Activated T-helper 2 cell treated with anti-CD3 and anti-CD28 coated beads, Interferon-gamma antibody, Interleukin-2, Interleukin-4, amounts not matched to agents 10 μg/mL and 5 μg/mL and 100 μg/mL, durations not matched to agents 14 hours and 24 hours and 36 hours (primary cell): ENCODE data around the gene CCNL2. TPM values are rescaled to one million over a fixed set of nuclear protein-coding genes. Genes with fewer than 3 reads are reported as not detected.
"Not testable (repeated sequence)": the region's sequence is repeated elsewhere in the genome, so short reads cannot be mapped to it uniquely, and the experiment has no call there.

ENCODE experiments used
- DNase-seq: peaks from one replicate; pipeline ENCODE4 v3.0.0; 2021; ENCODE audit warnings: low spot score
- H3K27ac Mint-ChIP-seq: one replicate; pipeline ENCODE4 v1.8.0; 2021; ENCODE audit warnings: mixed read lengths
- H3K27me3 Mint-ChIP-seq: one replicate; pipeline ENCODE4 v1.8.0; 2021; ENCODE audit warnings: low read depth, mixed read lengths
- H3K36me3 Mint-ChIP-seq: one replicate; pipeline ENCODE4 v1.8.0; 2021; ENCODE audit warnings: low read depth, mixed read lengths
- H3K4me1 Mint-ChIP-seq: one replicate; pipeline ENCODE4 v1.8.0; 2021; ENCODE audit warnings: low read depth, mixed read lengths
- H3K4me3 Mint-ChIP-seq: one replicate; pipeline ENCODE4 v1.8.0; 2021; ENCODE audit warnings: low read depth, mild to moderate bottlenecking, moderate library complexity, mixed read lengths
- H3K9me3 Mint-ChIP-seq: one replicate; pipeline ENCODE4 v1.8.0; 2021; ENCODE audit warnings: mixed read lengths
- intact Hi-C: fragments of 100-400 bp; cut with micrococcal nuclease; formaldehyde crosslinking; loops from one replicate; pipeline ENCODE4 v1.15.1; 2023
- total RNA-seq: library from RNA; stranded (reverse); gene quantifications from 2 replicates; pipeline ENCODE4 v1.2.3, GENCODE V29; 2022

The CCNL2 gene
- total RNA-seq, 1 donor from 2014 or later: 123 TPM

DNA sequence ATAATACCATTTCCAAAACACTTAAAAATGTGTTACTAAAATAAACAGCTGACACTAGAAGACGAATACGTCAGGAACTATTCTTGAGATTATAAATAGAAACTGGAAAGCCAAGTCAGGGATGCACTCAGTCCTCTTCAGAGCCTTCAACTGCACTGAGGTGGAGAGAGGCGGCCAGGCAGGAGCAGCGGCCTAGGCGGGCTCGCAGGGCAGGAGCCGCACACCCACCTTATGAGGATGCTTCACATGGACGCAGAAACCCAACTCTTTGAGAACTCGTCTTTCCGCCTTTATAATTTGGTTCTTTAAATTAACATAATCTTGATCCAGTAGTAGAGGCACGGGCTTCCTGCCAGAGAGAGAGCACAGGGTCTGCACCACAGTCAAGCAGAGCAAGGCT, 4.0 kb downstream of the CCNL2 start:
- peaks cover 77% of the 10 kb centered on the region for H3K36me3 Mint-ChIP-seq

GRCh38 chr1:1394116-1394515, 5.0 kb downstream of the CCNL2 start:
- H3K27me3 Mint-ChIP-seq: no peaks in the 10 kb centered on the region
- intact Hi-C loops: no loop called here
- DNase-seq: no peak
- no peaks in the 10 kb centered on the region for H3K9me3 Mint-ChIP-seq
- H3K27ac Mint-ChIP-seq: no peak overlapping the region
- peaks cover 79% of the 10 kb centered on the region for H3K36me3 Mint-ChIP-seq
- peaks cover 11% of the 10 kb centered on the region for H3K4me1 Mint-ChIP-seq
- H3K4me3 Mint-ChIP-seq: no peak overlapping the region

More for the DNA sequence above, 4.0 kb downstream of the CCNL2 start:
- Mint-ChIP-seq H3K4me1 (peaks cover 13% of the 10 kb centered on the region), H3K4me3 (no peak overlapping the region), H3K9me3 (no peaks in the 10 kb centered on the region), H3K27ac (no peak overlapping the region), H3K27me3 (no peaks in the 10 kb centered on the region)
- DNase-seq: no peak
- intact Hi-C loops: no loop called here

DNA sequence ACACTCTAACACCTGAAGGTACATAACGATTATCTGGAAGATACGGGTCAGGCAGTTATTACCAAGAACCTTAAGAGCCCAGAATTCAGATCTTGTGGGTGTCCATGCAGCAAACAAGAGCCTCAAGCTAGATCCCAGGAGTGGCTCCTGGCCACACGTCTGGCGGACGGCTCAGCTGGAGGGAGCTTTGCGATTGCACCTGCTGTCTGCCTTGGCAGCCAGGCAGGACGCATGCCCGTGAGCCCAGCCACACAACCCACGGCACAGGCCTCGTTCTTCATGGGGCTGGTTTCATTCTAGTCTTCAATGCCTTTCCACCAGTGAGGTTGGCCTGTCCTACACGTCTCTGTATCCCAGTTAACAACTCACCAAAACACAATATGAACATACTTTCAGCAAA, 5.7 kb downstream of the CCNL2 start:
- no peak overlapping the region for H3K27ac Mint-ChIP-seq
- peaks cover 85% of the 10 kb centered on the region for H3K36me3 Mint-ChIP-seq
- no peaks in the 10 kb centered on the region for H3K9me3 Mint-ChIP-seq
- peaks cover 11% of the 10 kb centered on the region for H3K4me1 Mint-ChIP-seq
- DNase-seq: no peak
- no peaks in the 10 kb centered on the region for H3K27me3 Mint-ChIP-seq
- intact Hi-C loops: no loop called here
- no peak overlapping the region for H3K4me3 Mint-ChIP-seq

- Mint-ChIP-seq H3K4me3 (no peak overlapping the region), H3K36me3 (peaks cover 85% of the 10 kb centered on the region), H3K9me3 (no peaks in the 10 kb centered on the region), H3K4me1 (peaks cover 8% of the 10 kb centered on the region), H3K27me3 (no peaks in the 10 kb centered on the region), H3K27ac (no peak overlapping the region)
- intact Hi-C loops: no loop called here
- no peak for DNase-seq
Observed at GRCh38 chr1:1393014-1393413, 6.1 kb downstream of the CCNL2 start.

DNA sequence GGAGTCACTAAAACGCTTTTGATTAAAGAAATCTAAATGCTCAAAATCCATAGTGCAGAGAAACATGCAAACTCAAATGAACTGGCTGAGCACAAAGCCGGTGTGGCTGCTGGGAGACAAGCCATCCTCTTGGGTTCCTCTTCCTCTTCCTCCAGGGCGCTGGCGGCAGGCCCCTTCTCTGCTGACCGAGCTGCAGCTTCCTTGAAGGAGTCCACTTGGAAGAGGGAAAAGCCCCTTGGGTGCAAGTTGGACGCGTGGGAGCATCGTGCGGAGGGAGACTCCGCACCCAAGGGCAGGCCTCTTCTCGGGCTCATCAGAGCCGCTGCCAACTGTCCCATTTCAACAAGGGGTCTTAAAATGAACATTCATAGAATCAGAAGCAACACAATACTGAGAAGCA, 7.9 kb downstream of the CCNL2 start:
- Mint-ChIP-seq H3K4me1 (peaks cover 4% of the 10 kb centered on the region), H3K27ac (no peak overlapping the region), H3K27me3 (no peaks in the 10 kb centered on the region), H3K9me3 (no peaks in the 10 kb centered on the region), H3K4me3 (no peak overlapping the region), H3K36me3 (peaks cover 93% of the 10 kb centered on the region)
- intact Hi-C loops: no loop called here
- no peak for DNase-seq

DNA sequence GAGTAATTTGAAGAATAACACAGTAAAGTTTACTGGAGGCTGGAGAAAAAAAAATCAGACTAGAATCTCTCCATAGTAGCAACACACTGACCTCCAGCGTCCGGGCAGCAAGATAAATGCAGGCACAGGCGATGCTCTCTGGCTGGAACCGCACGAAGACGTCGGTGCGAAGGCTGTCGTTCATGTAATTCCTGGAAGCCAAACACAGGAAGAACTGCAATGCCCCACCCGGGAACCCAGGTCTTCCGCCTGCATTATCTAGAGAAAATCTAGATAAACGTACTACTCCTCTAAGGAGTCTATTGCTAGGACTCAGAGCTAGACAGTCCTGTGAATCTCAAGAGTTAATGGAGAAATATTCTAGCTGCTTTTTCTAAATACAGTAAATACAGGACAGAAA, 8.5 kb downstream of the CCNL2 start:
- H3K4me3 Mint-ChIP-seq: no peak overlapping the region
- H3K36me3 Mint-ChIP-seq: peaks cover 95% of the 10 kb centered on the region
- H3K9me3 Mint-ChIP-seq: no peaks in the 10 kb centered on the region
- no peak for DNase-seq
- peaks cover 4% of the 10 kb centered on the region for H3K4me1 Mint-ChIP-seq
- no peaks in the 10 kb centered on the region for H3K27me3 Mint-ChIP-seq
- intact Hi-C loops: no loop called here
- H3K27ac Mint-ChIP-seq: no peak overlapping the region

- no peak for DNase-seq
- intact Hi-C loops: no loop called here
- Mint-ChIP-seq H3K9me3 (no peaks in the 10 kb centered on the region), H3K36me3 (peaks cover 72% of the 10 kb centered on the region), H3K4me3 (no peak overlapping the region), H3K4me1 (no peaks in the 10 kb centered on the region), H3K27me3 (no peaks in the 10 kb centered on the region), H3K27ac (no peak overlapping the region)
Observed at GRCh38 chr1:1388078-1388472, 11.1 kb downstream of the CCNL2 start.

DNA sequence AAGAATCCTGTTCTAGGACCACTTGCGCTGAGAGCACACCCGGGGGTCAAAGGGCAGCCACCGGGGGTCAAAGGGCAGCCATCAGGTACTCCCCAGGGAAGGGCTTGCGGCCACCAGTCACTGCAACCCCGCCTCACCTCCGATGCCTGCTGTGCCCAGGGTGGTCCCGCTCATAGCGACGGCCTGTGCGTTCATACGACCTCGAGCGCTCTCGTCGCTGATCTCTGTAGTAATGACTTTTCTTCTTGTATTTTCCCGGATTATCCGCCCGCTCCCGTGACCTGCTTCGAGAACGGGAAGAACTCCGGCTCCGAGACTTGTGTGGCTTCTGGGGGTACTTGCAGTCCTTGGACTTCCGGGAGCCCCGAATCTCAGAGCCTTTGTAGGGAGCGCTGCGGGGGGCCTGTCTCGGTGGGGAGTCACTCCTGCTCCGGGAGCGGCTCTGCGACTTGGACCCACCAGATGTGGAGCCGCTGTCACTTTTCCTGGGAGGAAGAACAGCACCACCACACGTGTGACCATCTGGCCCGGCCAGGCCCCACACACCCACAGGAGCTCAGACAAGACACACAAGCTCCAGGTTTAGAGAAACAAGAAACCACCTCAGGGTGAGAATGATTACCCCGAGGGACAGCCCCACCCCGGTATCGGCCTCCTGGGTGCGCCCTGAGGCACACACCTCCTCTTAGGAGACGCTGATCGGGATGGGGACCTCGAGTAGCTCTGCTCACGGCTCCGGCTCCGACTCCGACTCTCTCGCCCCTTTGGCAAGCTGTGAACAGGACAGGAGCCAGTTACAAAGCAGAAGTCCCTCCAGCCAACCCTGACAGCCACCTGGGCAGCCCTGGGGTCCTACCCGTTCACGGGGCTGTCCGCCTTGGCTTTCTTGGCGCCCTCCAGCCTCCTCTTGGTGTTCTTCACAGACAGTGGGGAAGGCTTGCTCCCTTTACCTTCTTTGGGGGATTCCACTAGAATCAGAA, 11.7 kb downstream of the CCNL2 start:
- H3K27ac Mint-ChIP-seq: no peak overlapping the region
- intact Hi-C loops: no loop called here
- DNase-seq: no peak
- no peak overlapping the region for H3K4me3 Mint-ChIP-seq
- no peaks in the 10 kb centered on the region for H3K9me3 Mint-ChIP-seq
- peaks cover 65% of the 10 kb centered on the region for H3K36me3 Mint-ChIP-seq
- H3K27me3 Mint-ChIP-seq: no peaks in the 10 kb centered on the region
- no peaks in the 10 kb centered on the region for H3K4me1 Mint-ChIP-seq

GRCh38 chr1:1385931-1386330, 13.2 kb downstream of the CCNL2 start:
- H3K4me3 Mint-ChIP-seq: no peak overlapping the region
- H3K9me3 Mint-ChIP-seq: no peaks in the 10 kb centered on the region
- H3K27me3 Mint-ChIP-seq: no peaks in the 10 kb centered on the region
- intact Hi-C loops: no loop called here
- H3K4me1 Mint-ChIP-seq: no peaks in the 10 kb centered on the region
- peaks cover 52% of the 10 kb centered on the region for H3K36me3 Mint-ChIP-seq
- H3K27ac Mint-ChIP-seq: no peak overlapping the region
- DNase-seq: no peak

DNA sequence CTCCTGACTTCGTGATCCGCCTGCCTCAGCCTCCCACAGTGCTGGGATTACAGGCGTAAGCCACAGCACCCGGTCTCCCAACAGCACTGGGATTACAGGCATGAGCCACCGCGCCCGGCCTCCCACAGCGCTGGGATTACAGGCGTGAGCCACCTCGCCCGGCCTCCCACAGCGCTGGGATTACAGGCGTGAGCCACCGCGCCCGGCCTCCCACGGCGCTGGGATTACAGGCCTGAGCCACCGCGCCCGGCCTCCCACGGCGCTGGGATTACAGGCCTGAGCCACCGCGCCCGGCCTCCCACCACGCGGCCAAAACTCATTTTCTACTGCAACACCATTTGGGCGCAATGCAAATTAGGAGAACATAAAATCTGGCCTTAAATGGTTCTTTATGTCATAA, 13.8 kb downstream of the CCNL2 start:
- H3K4me1 Mint-ChIP-seq, H3K27me3 Mint-ChIP-seq, H3K9me3 Mint-ChIP-seq, H3K27ac Mint-ChIP-seq, intact Hi-C loops, H3K4me3 Mint-ChIP-seq, DNase-seq: not testable (repeated sequence)
- H3K36me3 Mint-ChIP-seq: peaks cover 46% of the 10 kb centered on the region

DNA sequence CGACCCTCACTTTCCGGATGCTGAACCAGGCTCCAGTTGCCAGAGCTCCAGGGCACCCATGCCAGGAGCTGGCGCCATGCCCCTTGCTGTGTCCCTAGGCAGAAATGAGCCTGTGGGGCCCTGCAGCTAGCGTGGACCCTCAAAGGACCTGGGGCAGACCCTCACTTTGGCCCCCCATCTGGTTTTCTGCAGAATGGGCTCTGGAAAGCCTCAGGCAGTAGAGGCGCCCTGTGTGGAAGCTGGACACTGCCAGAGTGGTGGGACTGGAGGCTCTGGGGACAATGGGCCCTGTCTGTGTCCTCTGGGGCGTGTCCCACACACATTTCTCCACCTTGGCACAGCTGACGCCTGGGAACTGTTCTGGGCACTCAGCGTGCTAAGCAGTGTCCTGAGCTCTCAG, 17.8 kb downstream of the CCNL2 start:
- Mint-ChIP-seq H3K36me3 (peaks cover 7% of the 10 kb centered on the region), H3K4me1 (peaks cover 7% of the 10 kb centered on the region), H3K27ac (no peak overlapping the region), H3K27me3 (no peaks in the 10 kb centered on the region), H3K4me3 (no peak overlapping the region), H3K9me3 (no peaks in the 10 kb centered on the region)
- no peak for DNase-seq
- intact Hi-C loops: no loop called here

- no peak for DNase-seq
- Mint-ChIP-seq H3K36me3 (peaks cover 3% of the 10 kb centered on the region), H3K9me3 (no peaks in the 10 kb centered on the region)
Observed at GRCh38 chr1:1380860-1381259, 18.3 kb downstream of the CCNL2 start.

DNA sequence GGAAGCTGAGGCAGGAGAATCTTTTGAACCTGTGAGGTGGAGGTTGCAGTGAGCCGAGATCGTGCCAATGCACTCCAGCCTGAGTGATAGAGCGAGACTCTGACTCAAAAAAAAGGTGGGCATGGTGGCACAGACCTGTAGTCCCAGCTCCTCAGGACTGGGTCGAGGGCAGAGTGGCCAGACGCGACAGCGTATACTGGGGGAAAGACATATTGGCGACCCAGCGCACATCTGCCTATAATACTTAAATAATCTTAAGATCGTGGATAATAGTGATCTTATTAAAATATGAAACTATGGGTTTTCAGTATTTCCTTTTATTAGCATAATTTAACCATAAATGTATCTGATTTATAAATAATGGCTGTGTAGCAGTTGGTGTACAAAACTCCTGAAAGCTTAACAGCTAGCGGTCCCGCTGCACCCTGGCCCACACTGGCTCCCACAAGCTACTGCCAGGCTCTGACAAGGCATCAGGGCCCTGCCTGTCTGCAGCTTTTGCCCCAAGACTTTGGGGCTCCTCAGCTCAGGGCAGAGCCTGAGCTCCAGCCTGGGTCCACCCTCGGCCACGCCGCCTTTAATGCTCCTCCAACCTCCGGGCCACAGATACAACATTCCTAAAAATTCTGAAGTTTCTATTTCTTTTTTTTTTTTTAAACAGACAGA, 21.5 kb downstream of the CCNL2 start:
- DNase-seq: no peak
- intact Hi-C loops: loop anchor here (10.0 kb wide), 1 partner anchor 73 kb away; the partner anchor contains the start of genes ACAP3 and PUSL1
- no peaks in the 10 kb centered on the region for H3K27me3 Mint-ChIP-seq
- no peak overlapping the region for H3K4me3 Mint-ChIP-seq
- no peak overlapping the region for H3K27ac Mint-ChIP-seq
- H3K36me3 Mint-ChIP-seq: peaks cover 12% of the 10 kb centered on the region
- no peaks in the 10 kb centered on the region for H3K9me3 Mint-ChIP-seq
- H3K4me1 Mint-ChIP-seq: peaks cover 14% of the 10 kb centered on the region

More at GRCh38 chr1:1380860-1381259, 18.3 kb downstream of the CCNL2 start:
- Mint-ChIP-seq H3K4me1 (peaks cover 7% of the 10 kb centered on the region), H3K4me3 (no peak overlapping the region), H3K27me3 (no peaks in the 10 kb centered on the region), H3K27ac (no peak overlapping the region)
- intact Hi-C loops: no loop called here
